Upper lobe of left lung (tissue), 6 donors: ENCODE data around the gene SHISA6. TPM values are rescaled to one million over a fixed set of nuclear protein-coding genes. Genes with fewer than 3 reads are reported as not detected.

Experiments used
- ATAC-seq, 2 donors: fragments of 200-7000 bp; cut with Tn5 transposase; one replicate each; pipeline ENCODE4 v1.9.1; 2022; ENCODE audit warnings: mild to moderate bottlenecking in 2 of 2, moderate library complexity in 2 of 2; ENCODE audit not compliant: low FRiP score in 2 of 2
- DNase-seq, 2 donors: peaks; one replicate each; pipeline ENCODE4 v3.0.0-alpha.2; 2019 to 2020
- H3K27ac ChIP-seq, 4 donors: fragments of 200-600 bp; sonication (generic); one replicate each; pipeline ENCODE4 v1.5.1; 2016 to 2019
- H3K27me3 ChIP-seq, 4 donors: fragments of 200-600 bp; sonication (generic); one replicate each; pipeline ENCODE4 v1.5.1; 2017 to 2019
- H3K36me3 ChIP-seq, 4 donors: fragments of 200-600 bp; sonication (generic); one replicate each; pipeline ENCODE4 v1.5.1; 2016 to 2019
- H3K4me1 ChIP-seq, 4 donors: fragments of 200-600 bp; sonication (generic); one replicate each; pipeline ENCODE4 v1.5.1; 2018 to 2019
- H3K4me3 ChIP-seq, 4 donors: fragments of 200-600 bp; sonication (generic); one replicate each; pipeline ENCODE4 v1.5.1; 2017 to 2019; ENCODE audit warnings: mild to moderate bottlenecking in 2 of 4, moderate library complexity in 1 of 4
- H3K9me3 ChIP-seq, 4 donors: fragments of 200-600 bp; sonication (generic); one replicate each; pipeline ENCODE4 v1.5.1; 2018 to 2019
- EP300 ChIP-seq, 4 donors: sonication (generic); formaldehyde crosslinking; IDR thresholded peaks; one replicate each; pipeline ENCODE4 v1.5.1; 2017; ENCODE audit warnings: antibody characterized with exemption in 4 of 4, control low read depth in 2 of 4
- POLR2A ChIP-seq, 4 donors: fragments of 450-650 bp; IDR thresholded peaks; one replicate each; pipeline ENCODE4 v1.5.1; 2016 to 2017; ENCODE audit warnings: antibody characterized with exemption in 4 of 4, mild to moderate bottlenecking in 2 of 4
- POLR2AphosphoS5 ChIP-seq, 2 donors: sonication (generic); formaldehyde crosslinking; IDR thresholded peaks; one replicate each; pipeline ENCODE4 v1.5.1; 2017; ENCODE audit warnings: antibody characterized with exemption in 2 of 2
- WGBS, 2 donors: methylation state at CpG; one replicate each; pipeline ENCODE4 v1.1.5; 2017 to 2018; 5-methylcytosine and 5-hydroxymethylcytosine counted together
- total RNA-seq, 6 donors: library from RNA; depleted of rRNA in 4 of 6; stranded (reverse); fragments of >200 nt in 4 of 6; gene quantifications; one replicate each; pipeline versions ENCODE4 v1.1.0 to v1.2.1, GENCODE V29; 2016 to 2021
- TF ChIP-seq, protein P1 (sequence below), 6 experiments: fragments of 450-650 bp in 4 of 6; fragments of 200-600 bp in 2 of 6; sonication (generic) in 2 of 6; IDR thresholded peaks; one replicate each; pipeline ENCODE4 v1.5.1; 2016 to 2019; ENCODE audit warnings: antibody characterized with exemption in 6 of 6
- donor health status: DM: no; HTN: no; CAD: no; lungs with moderate emphysema.
- donor health status: DM: no; HTN: yes; CAD: no; lungs with severe emphysema.

Gene SHISA6
- total RNA-seq, 6 donors from 2014 or later: 0.03 to 1.2 (median 0.74) TPM; not detected in 2

DNA sequence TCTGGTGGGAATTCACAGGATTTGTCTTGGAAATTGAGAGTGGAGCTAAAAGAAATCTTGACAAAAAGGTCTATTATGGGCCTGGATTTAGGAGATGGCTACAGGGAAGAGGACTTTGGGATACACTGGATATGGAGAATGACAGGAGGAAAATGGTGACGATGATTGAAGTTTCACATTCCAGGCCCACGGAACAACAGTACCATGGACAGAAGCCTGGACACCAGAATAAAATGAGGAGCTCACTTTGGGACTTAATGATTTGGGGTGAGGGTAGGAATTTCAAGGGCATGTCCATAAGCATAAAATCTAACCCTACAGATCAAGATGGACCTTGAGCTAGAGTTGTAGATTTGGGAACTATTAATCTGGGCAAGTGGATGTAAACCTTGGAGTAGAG is 309.4 kb downstream of the SHISA6 start:
- Histone ChIP-seq H3K36me3 (no peaks in the 10 kb centered on the region), H3K4me1 (no peaks in the 10 kb centered on the region), H3K9me3 (no peaks in the 10 kb centered on the region), H3K27ac (no peak overlapping the region), H3K4me3 (no peak overlapping the region), H3K27me3 (no peaks in the 10 kb centered on the region)
- TF ChIP-seq POLR2A (IDR thresholded peaks at IDR 0.05): no peak
- TF ChIP-seq, protein P1, sequence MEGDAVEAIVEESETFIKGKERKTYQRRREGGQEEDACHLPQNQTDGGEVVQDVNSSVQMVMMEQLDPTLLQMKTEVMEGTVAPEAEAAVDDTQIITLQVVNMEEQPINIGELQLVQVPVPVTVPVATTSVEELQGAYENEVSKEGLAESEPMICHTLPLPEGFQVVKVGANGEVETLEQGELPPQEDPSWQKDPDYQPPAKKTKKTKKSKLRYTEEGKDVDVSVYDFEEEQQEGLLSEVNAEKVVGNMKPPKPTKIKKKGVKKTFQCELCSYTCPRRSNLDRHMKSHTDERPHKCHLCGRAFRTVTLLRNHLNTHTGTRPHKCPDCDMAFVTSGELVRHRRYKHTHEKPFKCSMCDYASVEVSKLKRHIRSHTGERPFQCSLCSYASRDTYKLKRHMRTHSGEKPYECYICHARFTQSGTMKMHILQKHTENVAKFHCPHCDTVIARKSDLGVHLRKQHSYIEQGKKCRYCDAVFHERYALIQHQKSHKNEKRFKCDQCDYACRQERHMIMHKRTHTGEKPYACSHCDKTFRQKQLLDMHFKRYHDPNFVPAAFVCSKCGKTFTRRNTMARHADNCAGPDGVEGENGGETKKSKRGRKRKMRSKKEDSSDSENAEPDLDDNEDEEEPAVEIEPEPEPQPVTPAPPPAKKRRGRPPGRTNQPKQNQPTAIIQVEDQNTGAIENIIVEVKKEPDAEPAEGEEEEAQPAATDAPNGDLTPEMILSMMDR (IDR thresholded peaks at IDR 0.05): no peak
- TF ChIP-seq POLR2AphosphoS5 (IDR thresholded peaks at IDR 0.05): no peak
- no peak for TF ChIP-seq EP300 (IDR thresholded peaks at IDR 0.05)
- ATAC-seq (no peak), DNase-seq (no peak)
- 87 to 93% methylated on average over 2 of the region's 2 CpGs for WGBS, 2 donors

DNA sequence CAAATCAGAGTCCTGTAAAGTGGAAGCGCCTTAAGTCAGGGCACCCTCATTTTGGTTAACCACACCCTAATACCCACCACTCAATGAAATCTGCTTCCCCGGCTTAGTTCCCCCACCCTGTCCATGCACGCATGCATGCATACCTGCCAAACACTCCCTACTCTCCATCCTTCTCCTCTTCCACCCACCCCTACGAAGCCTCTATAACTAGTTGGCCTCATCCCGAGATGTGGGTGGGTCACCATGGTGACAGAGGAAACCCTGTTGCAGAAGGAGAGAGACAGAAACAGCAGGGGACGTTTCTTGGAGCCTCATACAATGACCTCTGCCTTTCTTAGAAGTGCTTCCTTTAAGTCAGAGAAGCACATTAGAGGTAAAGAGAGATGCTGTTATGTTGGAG is 310.4 kb downstream of the SHISA6 start:
- no peaks in the 10 kb centered on the region for H3K36me3 ChIP-seq
- ATAC-seq (no peak), DNase-seq (no peak)
- no peak overlapping the region for H3K27ac ChIP-seq
- no peak overlapping the region for H3K4me3 ChIP-seq
- no peaks in the 10 kb centered on the region for H3K27me3 ChIP-seq
- 68 to 69% methylated on average over 6 of the region's 6 CpGs for WGBS, 2 donors
- TF ChIP-seq EP300 (IDR thresholded peaks at IDR 0.05) (no peak), POLR2A (IDR thresholded peaks at IDR 0.05) (no peak), POLR2AphosphoS5 (IDR thresholded peaks at IDR 0.05) (no peak)
- TF ChIP-seq, protein P1 (IDR thresholded peaks at IDR 0.05): no peak
- H3K4me1 ChIP-seq: no peaks in the 10 kb centered on the region
- no peaks in the 10 kb centered on the region for H3K9me3 ChIP-seq

DNA sequence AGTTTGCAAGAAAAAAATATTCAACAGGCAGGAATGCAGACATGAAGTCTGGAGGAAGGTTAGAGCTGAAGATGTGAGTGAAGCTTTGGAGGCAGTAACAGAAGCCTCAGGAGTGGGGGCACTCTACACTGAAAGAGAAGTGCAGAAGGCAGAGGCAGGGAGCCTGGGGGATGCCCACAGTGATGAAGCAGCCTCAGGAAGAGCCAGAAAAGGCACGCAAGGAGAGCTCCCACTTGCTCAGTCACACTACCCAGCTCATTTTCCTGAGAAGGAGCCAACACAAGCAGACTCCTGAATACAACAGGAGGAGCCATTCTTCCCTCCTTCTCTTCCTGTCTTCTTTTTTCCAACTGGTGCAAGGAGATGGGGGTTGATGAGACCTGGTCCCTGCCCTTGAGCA is 312.1 kb downstream of the SHISA6 start:
- H3K27ac ChIP-seq: no peak overlapping the region
- 60 to 67% methylated on average over 1 of the region's 1 CpG for WGBS, 2 donors
- H3K4me3 ChIP-seq: no peak overlapping the region
- ATAC-seq: no peak
- TF ChIP-seq, protein P1 (IDR thresholded peaks at IDR 0.05): no peak
- no peak for TF ChIP-seq EP300 (IDR thresholded peaks at IDR 0.05)
- TF ChIP-seq POLR2AphosphoS5 (IDR thresholded peaks at IDR 0.05): no peak
- TF ChIP-seq POLR2A (IDR thresholded peaks at IDR 0.05): no peak
- H3K4me1 ChIP-seq: no peaks in the 10 kb centered on the region
- DNase-seq: no peak
- no peaks in the 10 kb centered on the region for H3K36me3 ChIP-seq
- no peaks in the 10 kb centered on the region for H3K9me3 ChIP-seq
- no peaks in the 10 kb centered on the region for H3K27me3 ChIP-seq

DNA sequence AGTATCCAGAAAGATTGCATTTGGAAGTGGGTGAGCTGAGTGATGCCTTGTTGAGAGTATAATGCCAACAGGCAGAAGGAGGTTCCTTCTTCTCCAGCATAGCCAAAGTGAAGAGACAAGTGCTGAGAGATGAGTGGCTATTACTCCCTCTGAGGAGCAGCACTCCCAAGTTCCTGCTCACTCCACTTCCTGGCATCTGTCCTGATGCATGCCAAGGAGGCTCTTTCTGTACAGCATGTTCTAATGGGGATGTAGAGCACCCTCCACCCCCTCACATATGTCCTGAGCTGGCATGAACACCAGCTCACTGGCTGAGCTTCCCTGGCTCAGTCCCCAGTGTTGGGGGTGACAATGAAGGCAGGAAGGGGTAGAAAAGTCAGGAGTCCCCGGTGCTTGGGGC is 313.0 kb downstream of the SHISA6 start:
- Histone ChIP-seq H3K9me3 (no peaks in the 10 kb centered on the region), H3K4me3 (no peak overlapping the region), H3K36me3 (no peaks in the 10 kb centered on the region), H3K27ac (no peak overlapping the region), H3K4me1 (no peaks in the 10 kb centered on the region), H3K27me3 (no peaks in the 10 kb centered on the region)
- ATAC-seq (peak in 1 of 2 donors; percentile 6), DNase-seq (no peak)
- WGBS, 2 donors: 67 to 94% methylated on average over 1 of the region's 1 CpG
- TF ChIP-seq, protein P1 (IDR thresholded peaks at IDR 0.05): no peak
- TF ChIP-seq POLR2AphosphoS5 (IDR thresholded peaks at IDR 0.05): no peak

DNA sequence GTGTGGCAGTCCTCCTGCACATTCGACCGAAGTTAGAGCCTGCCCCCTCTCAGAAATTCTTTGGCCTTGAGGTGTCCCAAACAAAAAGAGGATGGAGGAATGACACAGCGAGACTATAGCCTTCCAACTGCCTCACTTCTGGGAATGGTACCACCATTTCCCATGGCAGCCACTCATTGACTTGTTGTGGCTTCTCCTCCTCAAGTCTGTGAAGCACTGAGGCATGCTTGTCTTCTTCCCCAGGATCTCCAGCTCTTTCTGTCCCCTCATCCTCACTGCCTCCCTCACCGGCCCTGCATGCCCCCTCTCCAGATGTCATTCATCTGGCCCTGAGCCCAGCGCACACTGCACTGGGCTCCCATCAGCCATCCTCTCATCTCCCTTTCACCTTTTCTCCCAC is 313.5 kb downstream of the SHISA6 start:
- 79 to 89% methylated on average over 5 of the region's 5 CpGs for WGBS, 2 donors

More for the DNA sequence above, 313.5 kb downstream of the SHISA6 start:
- H3K4me1 ChIP-seq: no peaks in the 10 kb centered on the region
- no peak overlapping the region for H3K4me3 ChIP-seq
- no peak for DNase-seq
- H3K36me3 ChIP-seq: no peaks in the 10 kb centered on the region
- ATAC-seq: no peak
- H3K27me3 ChIP-seq: no peaks in the 10 kb centered on the region
- no peaks in the 10 kb centered on the region for H3K9me3 ChIP-seq
- no peak overlapping the region for H3K27ac ChIP-seq
- TF ChIP-seq EP300 (IDR thresholded peaks at IDR 0.05): no peak
- TF ChIP-seq, protein P1 (IDR thresholded peaks at IDR 0.05): no peak
- TF ChIP-seq POLR2A (IDR thresholded peaks at IDR 0.05): no peak
- no peak for TF ChIP-seq POLR2AphosphoS5 (IDR thresholded peaks at IDR 0.05)
